Activated CD8-positive, alpha-beta T cell treated with anti-CD3 and anti-CD28 coated beads for 36 hours (primary cell): Measurements from ENCODE around the gene NBAS. TPM values are rescaled to one million over a fixed set of nuclear protein-coding genes. Genes with fewer than 3 reads are reported as not detected.
"Not testable (repeated sequence)": the region's sequence is repeated elsewhere in the genome, so short reads cannot be mapped to it uniquely, and the experiment has no call there.

Source experiments
- ATAC-seq: fragments of 200-7000 bp; cut with Tn5 transposase; one replicate; pipeline ENCODE4 v1.10.0; 2021; ENCODE audit warnings: mild to moderate bottlenecking, moderate library complexity
- CTCF ChIA-PET: fragments of 350-600 bp; sonication (Branson Sonifier 250); formaldehyde crosslinking; loops from one replicate; lab custom pipeline; 2021; ENCODE audit warnings: antibody characterized with exemption; lab: Charles Lee
- POLR2A ChIA-PET: fragments of 350-600 bp; sonication (Branson Sonifier 250); formaldehyde crosslinking; loops from one replicate; lab custom pipeline; 2021; ENCODE audit warnings: antibody characterized with exemption; lab: Charles Lee
- DNase-seq: peaks from one replicate; pipeline ENCODE4 v3.0.0-alpha.2; 2020
- H3K27ac Mint-ChIP-seq: one replicate; pipeline ENCODE4 v1.8.0; 2021; ENCODE audit warnings: mild to moderate bottlenecking, mixed read lengths
- H3K27me3 Mint-ChIP-seq: one replicate; pipeline ENCODE4 v1.8.0; 2021; ENCODE audit warnings: mixed read lengths
- H3K36me3 Mint-ChIP-seq: one replicate; pipeline ENCODE4 v1.8.0; 2021; ENCODE audit warnings: low read depth, mixed read lengths
- H3K4me1 Mint-ChIP-seq: one replicate; pipeline ENCODE4 v1.8.0; 2021; ENCODE audit warnings: low read depth, mixed read lengths
- H3K4me3 Mint-ChIP-seq: one replicate; pipeline ENCODE4 v1.8.0; 2021; ENCODE audit warnings: mild to moderate bottlenecking, moderate library complexity, mixed read lengths
- H3K9me3 Mint-ChIP-seq: one replicate; pipeline ENCODE4 v1.8.0; 2021; ENCODE audit warnings: mixed read lengths
- intact Hi-C: fragments of 100-400 bp; cut with micrococcal nuclease; formaldehyde crosslinking; loops from one replicate; pipeline ENCODE4 v1.10.0; 2022
- total RNA-seq, 2 experiments: library from RNA; stranded (reverse); gene quantifications; one replicate each; pipeline ENCODE4 v1.2.3, GENCODE V29; 2021
- TF ChIP-seq, protein P1 (sequence below): fragments of 200-600 bp; IDR thresholded peaks from one replicate; pipeline ENCODE4 v1.8.0; 2022; ENCODE audit warnings: antibody characterized with exemption, mild to moderate bottlenecking

NBAS gene
- total RNA-seq, 2 experiments from 2014 or later: 40.9 to 41.9 TPM

- H3K27ac Mint-ChIP-seq: no peak overlapping the region
- CTCF ChIA-PET: no interaction called here
- H3K4me3 Mint-ChIP-seq: no peak overlapping the region
- intact Hi-C loops: no loop called here
- peaks cover 33% of the 10 kb centered on the region for H3K36me3 Mint-ChIP-seq
- POLR2A ChIA-PET: no interaction called here
- no peaks in the 10 kb centered on the region for H3K4me1 Mint-ChIP-seq
- DNase-seq: no peak
- TF ChIP-seq, protein P1, sequence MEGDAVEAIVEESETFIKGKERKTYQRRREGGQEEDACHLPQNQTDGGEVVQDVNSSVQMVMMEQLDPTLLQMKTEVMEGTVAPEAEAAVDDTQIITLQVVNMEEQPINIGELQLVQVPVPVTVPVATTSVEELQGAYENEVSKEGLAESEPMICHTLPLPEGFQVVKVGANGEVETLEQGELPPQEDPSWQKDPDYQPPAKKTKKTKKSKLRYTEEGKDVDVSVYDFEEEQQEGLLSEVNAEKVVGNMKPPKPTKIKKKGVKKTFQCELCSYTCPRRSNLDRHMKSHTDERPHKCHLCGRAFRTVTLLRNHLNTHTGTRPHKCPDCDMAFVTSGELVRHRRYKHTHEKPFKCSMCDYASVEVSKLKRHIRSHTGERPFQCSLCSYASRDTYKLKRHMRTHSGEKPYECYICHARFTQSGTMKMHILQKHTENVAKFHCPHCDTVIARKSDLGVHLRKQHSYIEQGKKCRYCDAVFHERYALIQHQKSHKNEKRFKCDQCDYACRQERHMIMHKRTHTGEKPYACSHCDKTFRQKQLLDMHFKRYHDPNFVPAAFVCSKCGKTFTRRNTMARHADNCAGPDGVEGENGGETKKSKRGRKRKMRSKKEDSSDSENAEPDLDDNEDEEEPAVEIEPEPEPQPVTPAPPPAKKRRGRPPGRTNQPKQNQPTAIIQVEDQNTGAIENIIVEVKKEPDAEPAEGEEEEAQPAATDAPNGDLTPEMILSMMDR: no peak
- no peak for ATAC-seq
- H3K27me3 Mint-ChIP-seq: no peaks in the 10 kb centered on the region
- peaks cover 10% of the 10 kb centered on the region for H3K9me3 Mint-ChIP-seq
These were observed 113.8 kb downstream of the NBAS start for GRCh38 chr2:15447381-15447780.

GRCh38 chr2:15446961-15447360 lies 114.2 kb downstream of the NBAS start:
- no peaks in the 10 kb centered on the region for H3K4me1 Mint-ChIP-seq
- DNase-seq (no peak), ATAC-seq (no peak)
- H3K36me3 Mint-ChIP-seq: peaks cover 35% of the 10 kb centered on the region
- H3K4me3 Mint-ChIP-seq: no peak overlapping the region
- peaks cover 10% of the 10 kb centered on the region for H3K9me3 Mint-ChIP-seq
- H3K27me3 Mint-ChIP-seq: no peaks in the 10 kb centered on the region
- intact Hi-C loops: no loop called here
- CTCF ChIA-PET: no interaction called here
- POLR2A ChIA-PET: no interaction called here
- TF ChIP-seq, protein P1: no peak
- no peak overlapping the region for H3K27ac Mint-ChIP-seq

- peaks cover 10% of the 10 kb centered on the region for H3K9me3 Mint-ChIP-seq
- no peak overlapping the region for H3K4me3 Mint-ChIP-seq
- POLR2A ChIA-PET: no interaction called here
- H3K36me3 Mint-ChIP-seq: peaks cover 35% of the 10 kb centered on the region
- intact Hi-C loops: no loop called here
- TF ChIP-seq, protein P1: no peak
- H3K27me3 Mint-ChIP-seq: no peaks in the 10 kb centered on the region
- DNase-seq: no peak
- no peak for ATAC-seq
- CTCF ChIA-PET: no interaction called here
- no peaks in the 10 kb centered on the region for H3K4me1 Mint-ChIP-seq
- no peak overlapping the region for H3K27ac Mint-ChIP-seq
These were observed 115.1 kb downstream of the NBAS start for GRCh38 chr2:15445891-15446562.

DNA sequence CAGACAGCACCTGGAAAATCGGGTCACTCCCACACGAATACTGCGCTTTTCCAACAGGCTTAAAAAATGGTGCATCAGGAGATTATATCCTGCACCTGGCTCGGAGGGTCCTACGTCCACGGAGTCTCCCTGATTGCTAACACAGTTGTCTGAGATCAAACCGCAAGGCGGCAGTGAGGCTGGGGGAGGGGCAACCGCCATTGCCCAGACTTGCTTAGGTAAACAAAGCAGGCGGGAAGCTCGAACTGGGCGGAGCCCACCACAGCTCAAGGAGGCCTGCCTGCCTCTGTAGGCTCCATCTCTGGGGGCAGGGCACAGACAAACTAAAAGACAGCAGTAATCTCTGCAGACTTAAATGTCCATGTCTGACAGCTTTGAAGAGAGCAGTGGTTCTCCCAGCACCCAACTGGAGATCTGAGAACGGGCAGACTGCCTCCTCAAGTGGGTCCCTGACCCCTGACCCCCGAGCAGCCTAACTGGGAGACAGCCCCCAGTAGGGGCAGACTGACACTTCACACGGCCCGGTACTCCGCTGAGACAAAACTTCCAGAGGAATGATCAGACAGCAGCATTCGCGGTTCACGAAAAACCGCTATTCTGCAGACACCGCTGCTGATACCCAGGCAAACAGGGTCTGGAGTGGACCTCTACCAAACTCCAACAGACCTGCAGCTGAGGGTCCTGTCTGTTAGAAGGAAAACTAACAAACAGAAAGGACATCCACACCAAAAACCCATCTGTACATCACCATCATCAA lies 121.2 kb downstream of the NBAS start:
- ATAC-seq, H3K27me3 Mint-ChIP-seq, H3K9me3 Mint-ChIP-seq, POLR2A ChIA-PET, H3K4me3 Mint-ChIP-seq, intact Hi-C loops, H3K4me1 Mint-ChIP-seq, DNase-seq, H3K27ac Mint-ChIP-seq: not testable (repeated sequence)
- CTCF ChIA-PET: interaction anchor here (0.7 kb wide), 1 partner anchor 137 kb away, joined by 3 read pairs; no protein-coding TSS in a partner anchor
- peaks cover 12% of the 10 kb centered on the region for H3K36me3 Mint-ChIP-seq

GRCh38 chr2:15439366-15439765 lies 121.8 kb downstream of the NBAS start:
- H3K27me3 Mint-ChIP-seq, H3K9me3 Mint-ChIP-seq, H3K27ac Mint-ChIP-seq, intact Hi-C loops, POLR2A ChIA-PET, H3K4me3 Mint-ChIP-seq, DNase-seq, ATAC-seq, H3K4me1 Mint-ChIP-seq: not testable (repeated sequence)
- H3K36me3 Mint-ChIP-seq: peaks cover 12% of the 10 kb centered on the region
- CTCF ChIA-PET: interaction anchor here (0.7 kb wide), 1 partner anchor 138 kb away, joined by 3 read pairs; no protein-coding TSS in a partner anchor

- H3K4me3 Mint-ChIP-seq: no peak overlapping the region
- no peak for ATAC-seq
- CTCF ChIA-PET: no interaction called here
These were observed 124.9 kb downstream of the NBAS start for GRCh38 chr2:15436195-15436594.

More at GRCh38 chr2:15436195-15436594, 124.9 kb downstream of the NBAS start:
- Mint-ChIP-seq H3K27me3 (no peaks in the 10 kb centered on the region), H3K4me1 (no peaks in the 10 kb centered on the region), H3K27ac (no peak overlapping the region), H3K9me3 (no peaks in the 10 kb centered on the region), H3K36me3 (peaks cover 9% of the 10 kb centered on the region)
- POLR2A ChIA-PET: interaction anchor here (0.6 kb wide), 1 partner anchor 278 kb away, joined by 3 read pairs; no protein-coding TSS in a partner anchor
- TF ChIP-seq, protein P1: no peak
- intact Hi-C loops: no loop called here
- no peak for DNase-seq
